Astrocyte of the cerebellum (primary cell): Measurements from ENCODE around the gene FFAR3.

Experiments
- DNase-seq: peaks from one replicate; pipeline ENCODE4 v3.0.0-alpha.2; 2011; ENCODE audit warnings: low read depth
- H3K4me3 ChIP-seq: 2 replicates; pipeline ENCODE4 v1.5.1; 2011; ENCODE audit warnings: mild to moderate bottlenecking, low read depth, low read length, moderate library complexity
- in situ Hi-C: cut with HindIII; loops from 2 replicates; pipeline ENCODE4 v1.10.0; 2017; ENCODE audit warnings: low sequenced_read_pairs
- TF ChIP-seq, protein P1 (sequence below): IDR thresholded peaks from 2 replicates; pipeline ENCODE4 v1.5.1; 2012; ENCODE audit warnings: low read length, low read depth, moderate library complexity, mild to moderate bottlenecking; ENCODE audit errors: missing control alignments

Gene FFAR3

DNA sequence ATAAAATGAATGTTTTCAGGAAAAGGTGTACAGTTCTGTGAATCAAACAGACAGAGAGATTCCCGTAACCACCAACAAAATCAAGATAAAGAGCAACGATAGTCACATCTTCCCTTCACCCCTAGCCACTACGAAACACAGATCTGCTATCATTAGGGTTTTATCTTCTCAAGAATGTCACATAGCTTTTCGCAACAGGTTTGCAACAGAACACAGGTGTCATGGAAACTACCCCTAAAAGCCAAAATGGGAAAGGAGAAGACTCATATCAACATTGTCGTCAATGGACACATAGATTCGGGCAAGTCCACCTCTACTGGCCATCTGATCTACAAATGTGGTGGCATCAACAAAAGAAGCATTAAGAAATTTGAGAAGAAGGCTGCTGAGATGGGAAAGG is 23.7 kb downstream of the FFAR3 start:
- in situ Hi-C loops = no loop called here
- no peak overlapping the region for H3K4me3 ChIP-seq
- no peak for DNase-seq
- TF ChIP-seq, protein P1, sequence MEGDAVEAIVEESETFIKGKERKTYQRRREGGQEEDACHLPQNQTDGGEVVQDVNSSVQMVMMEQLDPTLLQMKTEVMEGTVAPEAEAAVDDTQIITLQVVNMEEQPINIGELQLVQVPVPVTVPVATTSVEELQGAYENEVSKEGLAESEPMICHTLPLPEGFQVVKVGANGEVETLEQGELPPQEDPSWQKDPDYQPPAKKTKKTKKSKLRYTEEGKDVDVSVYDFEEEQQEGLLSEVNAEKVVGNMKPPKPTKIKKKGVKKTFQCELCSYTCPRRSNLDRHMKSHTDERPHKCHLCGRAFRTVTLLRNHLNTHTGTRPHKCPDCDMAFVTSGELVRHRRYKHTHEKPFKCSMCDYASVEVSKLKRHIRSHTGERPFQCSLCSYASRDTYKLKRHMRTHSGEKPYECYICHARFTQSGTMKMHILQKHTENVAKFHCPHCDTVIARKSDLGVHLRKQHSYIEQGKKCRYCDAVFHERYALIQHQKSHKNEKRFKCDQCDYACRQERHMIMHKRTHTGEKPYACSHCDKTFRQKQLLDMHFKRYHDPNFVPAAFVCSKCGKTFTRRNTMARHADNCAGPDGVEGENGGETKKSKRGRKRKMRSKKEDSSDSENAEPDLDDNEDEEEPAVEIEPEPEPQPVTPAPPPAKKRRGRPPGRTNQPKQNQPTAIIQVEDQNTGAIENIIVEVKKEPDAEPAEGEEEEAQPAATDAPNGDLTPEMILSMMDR = no peak

GRCh38 chr19:35383536-35383935 is 25.3 kb downstream of the FFAR3 start:
- in situ Hi-C loops = no loop called here
- DNase-seq = no peak
- H3K4me3 ChIP-seq = no peak overlapping the region
- TF ChIP-seq, protein P1 = no peak

- no peak for DNase-seq
- in situ Hi-C loops = no loop called here
- H3K4me3 ChIP-seq = no peak overlapping the region
- TF ChIP-seq, protein P1 = no peak
Measured at GRCh38 chr19:35388277-35389054, 30.2 kb downstream of the FFAR3 start.

DNA sequence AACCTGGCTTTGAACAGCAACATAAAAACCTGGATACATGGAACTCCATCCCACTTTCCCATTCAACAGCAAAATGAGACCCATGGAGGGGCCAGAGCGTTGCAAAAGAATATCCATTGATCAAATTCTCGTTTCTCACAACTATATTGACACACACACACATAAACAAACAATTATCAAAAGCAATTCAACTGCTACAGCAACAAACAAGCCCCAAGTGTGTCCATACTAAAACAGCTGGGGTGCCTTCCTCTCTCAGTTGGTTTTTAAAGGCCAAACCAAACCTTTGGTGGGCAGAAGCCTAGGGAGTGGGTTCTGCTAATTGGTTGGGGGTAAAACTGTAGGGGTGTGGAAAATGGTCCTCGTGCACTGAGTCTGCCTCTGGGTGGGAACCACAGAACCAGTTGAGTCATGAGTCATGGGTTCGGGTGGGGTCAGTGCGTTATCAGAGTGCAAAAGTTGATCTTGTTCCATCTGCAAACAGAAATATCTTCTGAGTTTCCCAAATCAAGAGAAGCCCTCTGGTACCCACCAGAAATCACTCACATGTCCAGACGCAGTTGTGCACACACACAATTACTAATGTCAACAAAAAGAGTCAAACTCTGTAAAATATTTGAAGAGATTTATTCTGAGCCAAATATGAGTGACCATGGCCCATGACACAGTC is 31.1 kb downstream of the FFAR3 start:
- no peak for DNase-seq
- TF ChIP-seq, protein P1 = no peak
- no peak overlapping the region for H3K4me3 ChIP-seq
- in situ Hi-C loops = no loop called here

DNA sequence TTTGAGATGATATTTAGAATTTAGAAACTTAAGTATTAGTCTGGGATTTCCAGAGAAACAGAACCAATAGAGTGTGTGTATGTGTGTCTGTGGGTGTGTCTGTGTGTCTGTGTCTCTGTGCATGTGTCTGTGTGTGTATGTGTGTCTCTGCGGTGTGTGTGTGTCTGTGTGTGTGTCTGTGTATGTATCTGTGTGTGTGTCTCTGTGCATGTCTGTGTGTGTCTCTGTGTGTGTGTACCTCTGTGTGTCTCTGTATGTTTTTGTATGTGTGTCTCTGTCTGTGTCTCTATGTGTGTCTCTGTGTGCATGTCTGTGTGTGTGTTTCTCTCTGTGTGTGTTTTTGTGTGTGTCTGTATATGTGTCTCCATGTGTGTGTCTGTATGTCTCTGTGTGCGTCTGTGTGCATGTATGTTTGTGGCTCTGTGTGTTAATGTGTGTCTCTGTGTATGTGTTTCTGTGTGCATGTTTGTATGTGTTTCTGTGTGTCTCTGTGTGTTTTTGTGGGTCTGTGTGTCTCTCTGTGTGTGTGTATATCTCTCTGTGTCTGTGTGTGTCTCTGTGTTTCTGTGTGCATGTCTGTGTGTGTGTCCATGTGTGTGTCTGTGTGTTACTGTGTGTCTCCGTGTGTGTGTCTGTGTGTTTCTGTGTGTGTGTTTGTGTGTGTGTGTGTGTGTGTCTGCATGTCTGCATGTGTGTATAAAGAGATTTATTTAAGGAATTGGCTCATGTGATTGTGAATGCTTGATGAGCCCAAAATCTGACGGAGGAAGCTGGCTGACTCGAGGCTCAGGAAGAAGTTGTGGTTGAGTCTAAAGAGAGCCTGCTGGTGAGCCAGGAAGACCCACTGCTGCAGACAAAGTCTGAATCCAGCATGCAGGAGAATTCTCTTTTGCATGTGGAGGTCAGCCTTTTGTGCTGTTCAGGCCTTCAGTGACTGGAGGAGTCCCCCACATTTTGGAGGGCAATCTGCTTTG is 34.8 kb downstream of the FFAR3 start:
- in situ Hi-C loops = no loop called here
- TF ChIP-seq, protein P1 = no peak
- H3K4me3 ChIP-seq = no peak overlapping the region
- DNase-seq = no peak
